ENCODE results near the gene ANKRD60. TPM values are rescaled to one million over a fixed set of nuclear protein-coding genes. Genes with fewer than 3 reads are reported as not detected.

The ANKRD60 gene
- total and polyA plus RNA-seq, 2 of the 4 experiments (the other 2 are of a cell fraction) = not detected

- POLR2A ChIA-PET (ENCODE audit: unreplicated experiment) = no interaction called here
- WGBS, 2 experiments (ENCODE audit: extremely low coverage in 2 of 2, insufficient read length in 1 of 2) = 100% methylated on average over 1 of the region's 4 CpGs; no CpG with 5 or more reads in 1 of the 2 experiments
- intact Hi-C loops (cut with micrococcal nuclease) = no loop called here
Measured at GRCh38 chr20:58198384-58198783, 30.1 kb downstream of the ANKRD60 start.

More at GRCh38 chr20:58198384-58198783, 30.1 kb downstream of the ANKRD60 start:
- TF ChIP-seq RFX5 (IDR thresholded peaks at IDR 0.05; ENCODE audit: low read depth, low read length) (no peak), CTCF (conservative IDR thresholded peaks at IDR 0.05; ENCODE audit: low read depth, low read length) (no peak)
- no peaks in the 10 kb centered on the region for H3K4me1 ChIP-seq (ENCODE audit: control insufficient read depth, insufficient read depth, low read length)
- no peak overlapping the region for H3K27ac ChIP-seq (ENCODE audit: insufficient read depth, low read length)
- no peak overlapping the region for H2BK5ac ChIP-seq (ENCODE audit: low read depth, low read length, poor library complexity, severe bottlenecking)
- H3K18ac ChIP-seq (ENCODE audit: low read depth, low read length) = no peak overlapping the region
- no peak overlapping the region for H2AFZ ChIP-seq (replicated peaks; ENCODE audit: low read length, poor library complexity)
- no peak overlapping the region for H3K4me3 ChIP-seq (ENCODE audit: insufficient read depth, low read depth, low read length)
- H2BK15ac ChIP-seq (ENCODE audit: low read depth, low read length) = no peak overlapping the region
- H2AK9ac ChIP-seq (replicated peaks; ENCODE audit: low read depth, low read length, poor library complexity) = no peak overlapping the region
- H3K9me3 ChIP-seq (ENCODE audit: control insufficient read depth, insufficient read depth, low read length) = peaks cover 3% of the 10 kb centered on the region; the same call in 1 of the 2 replicates
- no peak for DNase-seq
- H3K4me2 ChIP-seq (ENCODE audit: low read depth, low read length) = no peak overlapping the region
- no peak overlapping the region for H3K4ac ChIP-seq (ENCODE audit: low read depth, low read length)
- H3K36me3 ChIP-seq (ENCODE audit: control insufficient read depth, insufficient read depth, low read length) = no peaks in the 10 kb centered on the region
- BruUV-seq (replicated peaks) = no TSS peak
- dilution Hi-C loops (cut with HindIII; ENCODE audit: low sequenced_read_pairs, unreplicated experiment) = no loop called here
- H4K5ac ChIP-seq (ENCODE audit: low read depth, low read length) = no peak overlapping the region
- H3K79me1 ChIP-seq (ENCODE audit: low read depth in 1 of 2, low read length in 2 of 2) = no peaks in the 10 kb centered on the region
- H3K23ac ChIP-seq (ENCODE audit: low read depth, low read length) = no peak overlapping the region
- CTCF ChIA-PET = no interaction called here
- H3K9me1 ChIP-seq (ENCODE audit: insufficient read depth, low read length) = no peaks in the 10 kb centered on the region
- H2BK20ac ChIP-seq (ENCODE audit: low read depth, low read length) = no peak overlapping the region
- no peak overlapping the region for H2AK5ac ChIP-seq (ENCODE audit: low read depth, low read length)
- no peak overlapping the region for H2BK120ac ChIP-seq (ENCODE audit: low read depth, low read length)
- no peak overlapping the region for H4K91ac ChIP-seq (ENCODE audit: insufficient read depth, low read depth, low read length)
- peaks cover 11% of the 10 kb centered on the region for H3K27me3 ChIP-seq (ENCODE audit: control insufficient read depth, insufficient read depth, low read length)
- H4K20me1 ChIP-seq (ENCODE audit: insufficient read depth, low read length) = no peaks in the 10 kb centered on the region
- H3K9ac ChIP-seq (ENCODE audit: low read depth, low read length) = no peak overlapping the region
- no peak overlapping the region for H3K14ac ChIP-seq (replicated peaks; ENCODE audit: low read depth, low read length)
- no peak overlapping the region for H3K56ac ChIP-seq (ENCODE audit: extremely low read depth, insufficient read depth, low read length)
- in situ Hi-C loops (cut with MboI; ENCODE audit: low sequenced_read_pairs) = no loop called here
- no peak for ATAC-seq (ENCODE audit: low read depth)
- H4K8ac ChIP-seq (ENCODE audit: low read depth in 2 of 2, low read length in 2 of 2) = no peak overlapping the region

All from IMR-90 (cell line).